RWPE2 (cell line): ENCODE results near the gene NRG2.

Experiments used
- ATAC-seq: fragments of 200-7000 bp; cut with Tn5 transposase; 3 replicates; pipeline ENCODE4 v1.9.1; 2021; ENCODE audit warnings: low read depth
- DNase-seq: peaks from one replicate; pipeline ENCODE4 v3.0.0-alpha.2; 2020; ENCODE audit warnings: low spot score
- H3K27ac ChIP-seq: fragments of 450-650 bp; 2 replicates; pipeline ENCODE4 v1.5.1; 2017; ENCODE audit warnings: mild to moderate bottlenecking; ENCODE audit not compliant: poor library complexity, severe bottlenecking
- H3K27me3 ChIP-seq: fragments of 250-450 bp; sonication (Bioruptor Pico); 2 replicates; pipeline ENCODE4 v1.5.1; 2021; ENCODE audit warnings: mild to moderate bottlenecking, moderate library complexity; ENCODE audit not compliant: insufficient read depth, poor library complexity, severe bottlenecking
- H3K36me3 ChIP-seq: fragments of 250-450 bp; sonication (Bioruptor Pico); 2 replicates; pipeline ENCODE4 v1.5.1; 2020; ENCODE audit warnings: low read depth, mild to moderate bottlenecking, moderate library complexity
- H3K4me1 ChIP-seq: fragments of 250-450 bp; sonication (Bioruptor Pico); 2 replicates; pipeline ENCODE4 v1.5.1; 2021; ENCODE audit warnings: mild to moderate bottlenecking, moderate library complexity; ENCODE audit not compliant: insufficient read depth, poor library complexity, severe bottlenecking
- H3K4me3 ChIP-seq: fragments of 250-450 bp; sonication (Bioruptor Pico); 2 replicates; pipeline ENCODE4 v1.5.1; 2021; ENCODE audit warnings: mild to moderate bottlenecking, moderate library complexity; ENCODE audit not compliant: severe bottlenecking
- H3K9me3 ChIP-seq: fragments of 250-450 bp; sonication (Bioruptor Pico); 2 replicates; pipeline ENCODE4 v1.5.1; 2021; ENCODE audit warnings: mild to moderate bottlenecking, moderate library complexity; ENCODE audit not compliant: severe bottlenecking
- TF ChIP-seq, protein P1 (sequence below): fragments of 450-650 bp; IDR thresholded peaks from one replicate; pipeline ENCODE4 v1.5.1; 2017; ENCODE audit warnings: mild to moderate bottlenecking, moderate library complexity; ENCODE audit not compliant: poor library complexity, severe bottlenecking

The NRG2 gene

DNA sequence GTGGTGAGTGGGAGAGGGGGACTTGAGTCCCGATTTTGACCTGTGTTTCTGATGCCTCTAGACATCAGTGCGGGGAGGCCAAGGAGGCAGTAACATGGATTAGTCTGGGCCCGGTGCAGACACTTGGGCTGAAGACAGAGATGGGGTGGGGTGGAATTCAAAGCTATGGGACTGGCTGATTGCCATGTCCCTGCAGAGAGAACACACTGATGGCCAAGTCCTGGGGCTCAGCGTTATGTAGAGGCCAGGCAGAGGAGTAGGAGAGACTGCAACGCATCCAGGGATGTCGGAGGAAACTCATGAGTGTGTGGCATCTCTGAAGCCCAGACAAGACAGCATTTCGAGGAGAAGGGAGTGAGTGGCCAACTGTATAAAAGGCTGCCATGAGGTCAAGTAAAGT, 217.4 kb downstream of the NRG2 start:
- TF ChIP-seq, protein P1, sequence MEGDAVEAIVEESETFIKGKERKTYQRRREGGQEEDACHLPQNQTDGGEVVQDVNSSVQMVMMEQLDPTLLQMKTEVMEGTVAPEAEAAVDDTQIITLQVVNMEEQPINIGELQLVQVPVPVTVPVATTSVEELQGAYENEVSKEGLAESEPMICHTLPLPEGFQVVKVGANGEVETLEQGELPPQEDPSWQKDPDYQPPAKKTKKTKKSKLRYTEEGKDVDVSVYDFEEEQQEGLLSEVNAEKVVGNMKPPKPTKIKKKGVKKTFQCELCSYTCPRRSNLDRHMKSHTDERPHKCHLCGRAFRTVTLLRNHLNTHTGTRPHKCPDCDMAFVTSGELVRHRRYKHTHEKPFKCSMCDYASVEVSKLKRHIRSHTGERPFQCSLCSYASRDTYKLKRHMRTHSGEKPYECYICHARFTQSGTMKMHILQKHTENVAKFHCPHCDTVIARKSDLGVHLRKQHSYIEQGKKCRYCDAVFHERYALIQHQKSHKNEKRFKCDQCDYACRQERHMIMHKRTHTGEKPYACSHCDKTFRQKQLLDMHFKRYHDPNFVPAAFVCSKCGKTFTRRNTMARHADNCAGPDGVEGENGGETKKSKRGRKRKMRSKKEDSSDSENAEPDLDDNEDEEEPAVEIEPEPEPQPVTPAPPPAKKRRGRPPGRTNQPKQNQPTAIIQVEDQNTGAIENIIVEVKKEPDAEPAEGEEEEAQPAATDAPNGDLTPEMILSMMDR: no peak
- Histone ChIP-seq H3K4me1 (no peaks in the 10 kb centered on the region), H3K27ac (no peak overlapping the region), H3K27me3 (no peaks in the 10 kb centered on the region), H3K36me3 (no peaks in the 10 kb centered on the region), H3K9me3 (no peaks in the 10 kb centered on the region), H3K4me3 (no peak overlapping the region)
- peak; percentile 28 for DNase-seq
- ATAC-seq: no peak

DNA sequence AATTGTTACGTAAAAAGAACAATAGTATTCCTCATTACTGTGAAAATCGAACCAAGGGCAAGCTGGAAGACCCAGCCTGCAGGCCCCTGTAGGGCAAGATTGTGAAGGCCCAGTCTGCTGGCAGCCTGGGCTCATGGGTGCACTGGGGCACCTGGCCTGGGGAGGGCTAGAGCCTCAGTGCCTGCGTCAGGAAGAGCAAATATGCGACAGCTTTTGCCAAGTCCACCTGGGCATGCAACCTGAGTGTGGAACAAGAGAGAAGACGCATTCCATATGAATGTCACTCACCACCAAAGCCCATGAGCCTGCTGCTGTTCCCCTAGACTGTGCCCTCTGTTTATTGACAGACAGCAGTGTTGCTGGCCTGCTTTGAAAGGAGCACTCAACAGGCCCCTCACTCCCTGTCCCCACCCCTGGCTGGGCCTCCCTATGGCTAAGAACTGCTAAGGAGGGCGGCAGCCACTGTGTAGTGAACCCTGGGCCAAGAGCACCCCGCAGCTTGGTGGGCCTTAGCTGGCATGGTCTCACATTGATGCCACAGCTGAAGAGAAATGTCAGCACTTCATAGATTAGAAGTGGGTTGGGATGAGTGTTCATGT, 219.2 kb downstream of the NRG2 start:
- Histone ChIP-seq H3K4me1 (no peaks in the 10 kb centered on the region), H3K9me3 (peaks cover under 1% of the 10 kb centered on the region), H3K36me3 (no peaks in the 10 kb centered on the region), H3K4me3 (no peak overlapping the region), H3K27ac (no peak overlapping the region), H3K27me3 (peaks cover 8% of the 10 kb centered on the region)
- DNase-seq (peak; percentile 29), ATAC-seq (no peak)
- TF ChIP-seq, protein P1: no peak

DNA sequence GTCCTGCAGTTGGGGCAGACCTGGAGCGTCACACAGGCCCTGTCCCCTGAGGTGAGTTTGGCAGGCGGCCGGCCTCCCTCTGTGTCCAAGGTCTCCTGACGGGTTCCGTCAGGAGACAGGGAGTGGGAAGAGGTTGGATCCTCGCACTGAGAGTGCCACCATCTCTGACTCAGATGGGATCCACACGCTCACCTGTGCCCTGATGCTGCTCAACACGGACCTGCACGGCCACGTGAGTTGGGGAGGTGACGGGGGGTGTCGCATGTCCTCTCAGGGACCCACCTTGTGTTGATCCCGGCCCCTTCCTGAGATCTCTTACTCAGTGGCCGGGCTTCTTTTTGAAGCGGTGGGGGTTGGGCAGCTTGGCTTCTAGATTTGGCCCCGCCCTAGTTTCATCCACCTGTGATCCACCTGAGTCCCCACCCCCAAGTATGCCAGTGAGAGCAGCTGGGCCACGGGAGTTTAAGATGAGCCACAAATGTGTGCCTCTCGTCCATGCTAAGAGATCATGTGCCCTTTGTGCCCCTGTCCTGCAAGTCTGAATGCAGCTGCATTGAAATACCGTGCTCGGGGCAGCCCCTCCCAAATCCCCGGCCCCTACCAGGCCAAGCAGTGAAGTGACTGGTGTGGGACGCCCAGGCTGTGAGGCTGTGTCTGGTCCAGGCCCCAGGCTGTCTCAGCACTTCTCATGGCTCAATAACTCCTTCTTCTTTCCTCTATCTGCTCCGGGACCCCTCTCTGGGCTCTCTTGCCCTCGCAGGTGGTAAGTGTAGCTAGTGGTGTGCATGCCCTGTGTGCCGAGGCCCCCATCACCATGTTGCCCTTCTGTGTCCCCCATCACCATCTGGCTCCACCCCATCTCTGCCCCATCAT, 220.3 kb downstream of the NRG2 start:
- H3K4me1 ChIP-seq: no peaks in the 10 kb centered on the region
- H3K9me3 ChIP-seq: peaks cover 4% of the 10 kb centered on the region
- ATAC-seq (no peak), DNase-seq (peak; percentile 66)
- H3K4me3 ChIP-seq: no peak overlapping the region
- TF ChIP-seq, protein P1: no peak
- H3K27me3 ChIP-seq: peaks cover 8% of the 10 kb centered on the region
- H3K36me3 ChIP-seq: no peaks in the 10 kb centered on the region
- H3K27ac ChIP-seq: no peak overlapping the region

DNA sequence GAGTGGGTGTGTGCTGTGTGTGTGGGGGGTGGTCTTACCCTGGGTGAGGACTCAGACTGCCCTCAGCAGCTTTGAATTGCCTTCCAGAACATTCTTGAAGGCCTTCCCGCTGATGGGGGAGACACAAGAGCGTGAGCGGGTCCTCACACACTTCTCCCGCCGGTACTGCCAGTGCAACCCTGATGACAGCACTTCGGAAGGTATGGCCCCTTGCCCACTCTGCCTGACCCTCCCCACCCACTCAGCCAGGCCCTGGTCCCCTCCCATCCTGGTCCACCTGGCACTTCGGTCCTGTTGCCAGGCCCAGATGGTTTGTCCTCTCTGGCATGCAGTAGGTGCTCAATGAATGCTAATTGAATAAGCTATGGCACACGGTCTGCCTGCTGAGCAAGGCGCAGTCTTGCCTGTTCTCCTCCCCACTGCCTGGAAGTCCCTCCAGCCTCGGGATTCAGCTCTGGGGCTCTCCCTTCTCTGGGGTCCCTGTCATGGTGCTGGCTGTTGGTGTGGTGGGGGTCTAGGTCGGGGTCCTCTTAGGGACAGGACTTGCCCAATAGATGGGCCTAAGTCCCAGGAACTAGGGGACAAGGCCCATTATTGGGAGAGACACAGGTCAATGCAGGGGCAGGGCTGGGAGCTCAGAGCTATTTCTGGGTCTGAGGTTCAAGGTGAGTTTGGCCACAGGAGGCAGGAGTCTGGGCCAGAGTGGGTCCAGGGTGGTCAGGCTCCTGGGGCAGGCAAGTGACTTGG, 221.1 kb downstream of the NRG2 start:
- ATAC-seq (no peak), DNase-seq (peak; percentile 52)
- no peak overlapping the region for H3K4me3 ChIP-seq
- TF ChIP-seq, protein P1: no peak
- H3K9me3 ChIP-seq: peaks cover 4% of the 10 kb centered on the region
- H3K36me3 ChIP-seq: no peaks in the 10 kb centered on the region
- no peak overlapping the region for H3K27ac ChIP-seq
- H3K27me3 ChIP-seq: peaks cover 8% of the 10 kb centered on the region
- no peaks in the 10 kb centered on the region for H3K4me1 ChIP-seq
